K562 (cell line): Measurements from ENCODE around the gene CHCHD10. TPM values are rescaled to one million over a fixed set of nuclear protein-coding genes. Genes with fewer than 3 reads are reported as not detected.

Experiments
- ADNP ChIP-seq: fragments of 200-800 bp; sonication (Bioruptor generic); IDR thresholded peaks from 2 replicates; pipeline ENCODE4 v1.6.1; 2016; ENCODE audit warnings: missing genetic modification characterization, missing compliant biosample characterization
- ATF1 ChIP-seq, 2 experiments: fragments of 450-650 bp in 1 of 2; IDR thresholded peaks; 2 replicates each; pipeline ENCODE4 v1.6.1; 2016; ENCODE audit warnings: missing compliant biosample characterization in 1 of 2, missing genetic modification characterization in 1 of 2
- C11orf30 ChIP-seq: fragments of 450-650 bp; IDR thresholded peaks from 2 replicates; pipeline ENCODE4 v1.6.1; 2016; ENCODE audit warnings: low read depth, mild to moderate bottlenecking
- CBX3 ChIP-seq, 2 experiments: IDR thresholded peaks; 1 replicate in 1 of 2; 2 replicates in 1 of 2; pipeline ENCODE4 v1.6.1; 2012; ENCODE audit warnings: inconsistent platforms in 2 of 2, low read length in 2 of 2, borderline replicate concordance in 1 of 2, control low read depth in 1 of 2
- CC2D1A ChIP-seq: fragments of 450-650 bp; IDR thresholded peaks from 2 replicates; pipeline ENCODE4 v1.6.1; 2017; ENCODE audit warnings: mild to moderate bottlenecking
- E2F3 ChIP-seq: fragments of 250-450 bp; sonication (Bioruptor Pico); IDR thresholded peaks from 2 replicates; pipeline ENCODE4 v1.4.0; 2020; ENCODE audit warnings: mild to moderate bottlenecking
- EHMT2 ChIP-seq: fragments of 450-650 bp; IDR thresholded peaks from 2 replicates; pipeline ENCODE4 v1.6.1; 2018; ENCODE audit warnings: antibody characterized with exemption
- ELF1 ChIP-seq: fragments of 200-800 bp; sonication (Bioruptor generic); IDR thresholded peaks from 2 replicates; pipeline ENCODE4 v1.6.1; 2016; ENCODE audit warnings: missing genetic modification characterization, missing compliant biosample characterization
- EP300 ChIP-seq: IDR thresholded peaks from 2 replicates; pipeline ENCODE4 v1.6.1; 2012; ENCODE audit warnings: low read length, improper control_type of control experiment
- NELFE ChIP-seq: IDR thresholded peaks from 2 replicates; pipeline ENCODE4 v1.6.1; 2011; ENCODE audit warnings: mild to moderate bottlenecking; ENCODE audit not compliant: insufficient read depth, insufficient read length
- NFRKB ChIP-seq: fragments of 450-650 bp; IDR thresholded peaks from 2 replicates; pipeline ENCODE4 v1.6.1; 2016; ENCODE audit warnings: low read depth
- NR2F6 ChIP-seq: fragments of 450-650 bp; formaldehyde crosslinking; IDR thresholded peaks from 2 replicates; pipeline ENCODE4 v1.4.0; 2020; ENCODE audit warnings: mild to moderate bottlenecking
- PHB2 ChIP-seq: fragments of 450-650 bp; IDR thresholded peaks from 2 replicates; pipeline ENCODE4 v1.6.1; 2017; ENCODE audit warnings: low read depth
- PML ChIP-seq: IDR thresholded peaks from 2 replicates; pipeline ENCODE4 v1.6.1; 2012; ENCODE audit warnings: low read length, inconsistent platforms
- POLR2AphosphoS5 ChIP-seq: IDR thresholded peaks from 2 replicates; pipeline ENCODE4 v1.6.1; 2011; ENCODE audit warnings: mild to moderate bottlenecking, low read depth, low read length, moderate library complexity; ENCODE audit not compliant: control insufficient read depth, insufficient read depth
- RAD51 ChIP-seq: fragments of 450-650 bp; IDR thresholded peaks from 2 replicates; pipeline ENCODE4 v1.7.1; 2016; ENCODE audit warnings: low read depth, mild to moderate bottlenecking, borderline replicate concordance
- RNF2 ChIP-seq: sonication (generic); IDR thresholded peaks from 2 replicates; pipeline ENCODE4 v1.6.1; 2016
- SAFB2 ChIP-seq: fragments of 200-400 bp; formaldehyde crosslinking; IDR thresholded peaks from 2 replicates; pipeline ENCODE4 v1.6.1; 2018; ENCODE audit warnings: borderline replicate concordance, low read length, low read depth, moderate library complexity; ENCODE audit not compliant: severe bottlenecking
- SIN3B ChIP-seq: fragments of 450-650 bp; IDR thresholded peaks from 2 replicates; pipeline ENCODE4 v1.6.1; 2017; ENCODE audit warnings: low read depth, mild to moderate bottlenecking, moderate library complexity
- SIX5 ChIP-seq, 2 experiments: IDR thresholded peaks; 2 replicates each; pipeline ENCODE4 v1.6.1; 2011; ENCODE audit warnings: low read length in 2 of 2, borderline replicate concordance in 1 of 2, low read depth in 1 of 2, mild to moderate bottlenecking in 1 of 2, moderate library complexity in 1 of 2; ENCODE audit not compliant: insufficient read depth in 1 of 2
- SMC3 ChIP-seq: conservative IDR thresholded peaks from 2 replicates; pipeline ENCODE4 v1.6.1; 2011; ENCODE audit warnings: low read depth, low read length, improper control_type of control experiment; ENCODE audit not compliant: insufficient read depth
- SNRNP70 ChIP-seq: fragments of 200-400 bp; formaldehyde crosslinking; optimal IDR thresholded peaks from 2 replicates; pipeline ENCODE3; 2017; ENCODE audit warnings: low read depth, low read length
- TCF3 ChIP-seq: sonication (generic); formaldehyde crosslinking; IDR thresholded peaks from 2 replicates; pipeline ENCODE4 v1.4.0; 2020; ENCODE audit warnings: mild to moderate bottlenecking, missing genetic modification reagents
- U2AF1 ChIP-seq: fragments of 200-400 bp; formaldehyde crosslinking; optimal IDR thresholded peaks from 2 replicates; pipeline ENCODE3; 2017; ENCODE audit warnings: mild to moderate bottlenecking, low read depth, low read length, moderate library complexity
- ZEB2 ChIP-seq: fragments of 450-650 bp; IDR thresholded peaks from 2 replicates; pipeline ENCODE4 v1.6.1; 2016
- ZNF175 ChIP-seq: fragments of 200-800 bp; sonication (Bioruptor generic); IDR thresholded peaks from 2 replicates; pipeline ENCODE4 v1.6.1; 2016; ENCODE audit warnings: low read depth, mild to moderate bottlenecking, missing genetic modification characterization, missing compliant biosample characterization
- ZNF184 ChIP-seq: sonication (generic); formaldehyde crosslinking; IDR thresholded peaks from 2 replicates; pipeline ENCODE4 v1.5.0; 2020; ENCODE audit warnings: missing genetic modification reagents
- ZNF75A ChIP-seq: fragments of 450-650 bp; formaldehyde crosslinking; IDR thresholded peaks from 2 replicates; pipeline ENCODE4 v1.4.0; 2020; ENCODE audit warnings: mild to moderate bottlenecking
- ZNF764 ChIP-seq: fragments of 250-450 bp; sonication (Bioruptor Pico); IDR thresholded peaks from 2 replicates; pipeline ENCODE4 v1.4.0; 2020; ENCODE audit warnings: low read depth, mild to moderate bottlenecking, moderate library complexity
- polyA plus RNA-seq, 8 experiments: library from polyadenylated mRNA; depleted of rRNA in 4 of 8; stranded (reverse) in 5 of 8; unstranded in 3 of 8; fragments of >200 nt; fragmentation: Nextera tagmentation in 2 of 8; fragmentation: Illumina TruSeq in 1 of 8; extraction: Ambion mirVana in 2 of 8; extraction: Trizol in 1 of 8; gene quantifications; 2 replicates each; pipeline versions ENCODE4 v1.2.1 to v1.2.3, GENCODE V29; 2011 to 2014; ENCODE audit warnings: inconsistent platforms in 1 of 8, missing spikeins in 1 of 8
- total RNA-seq, 7 experiments: library from RNA; depleted of rRNA in 6 of 7; stranded (reverse); fragments of >200 nt in 6 of 7; fragmentation: Illumina TruSeq in 2 of 7; extraction: Trizol in 2 of 7; gene quantifications; 2 replicates each; pipeline versions ENCODE4 v1.2.1 to v1.2.3, GENCODE V29; 2011 to 2021; ENCODE audit warnings: low replicate concordance in 1 of 7
- TF ChIP-seq, protein P1 (sequence below): sonication (generic); formaldehyde crosslinking; IDR thresholded peaks from 2 replicates; pipeline ENCODE4 v1.9.0; 2022; ENCODE audit warnings: mild to moderate bottlenecking, missing genetic modification reagents
- TF ChIP-seq, protein P2 (sequence below): fragments of 450-650 bp; IDR thresholded peaks from 2 replicates; pipeline ENCODE4 v1.7.0; 2016; ENCODE audit warnings: borderline replicate concordance

CHCHD10 gene
- total and polyA plus RNA-seq, 9 of the 15 experiments (the other 6 are each of a cell fraction or from before 2014, with no cell fraction given): 15.2 to 292 (median 102) TPM

DNA sequence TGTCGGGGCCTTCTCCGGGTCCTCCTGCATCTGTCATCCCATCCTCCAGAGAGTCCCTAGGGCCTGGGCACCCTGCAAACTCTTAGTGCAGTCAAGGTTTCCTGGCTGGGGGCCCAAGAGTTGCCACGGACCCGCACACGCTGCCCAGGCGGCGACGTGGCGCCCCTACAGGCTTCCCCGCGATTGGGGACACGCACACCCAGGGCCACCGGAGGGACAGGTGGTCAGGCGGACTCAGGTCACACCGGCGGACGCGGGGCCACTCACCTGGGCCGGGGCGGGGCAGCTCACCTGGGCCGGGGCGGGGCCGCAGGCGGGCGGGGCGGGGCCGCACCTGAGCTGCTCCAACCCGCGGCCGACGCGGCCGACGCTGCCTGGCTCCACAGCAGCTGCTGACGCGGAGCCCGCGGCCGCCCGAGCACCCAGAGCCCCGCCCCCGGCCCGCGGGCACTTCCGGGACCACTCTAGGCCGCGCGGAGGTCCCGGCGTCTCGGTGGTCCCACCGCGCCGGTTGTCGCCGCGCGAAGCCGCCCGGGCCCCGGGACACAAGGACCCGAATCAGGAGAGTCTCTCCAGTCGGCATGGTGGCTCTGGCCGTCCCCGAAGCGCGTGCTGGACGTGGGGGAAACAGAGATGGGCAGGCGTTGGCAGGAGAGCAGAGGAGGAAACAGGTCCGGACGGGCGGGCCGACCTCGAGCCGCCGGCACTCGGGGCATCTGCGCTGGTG lies 16.9 kb downstream of the CHCHD10 start, which contains the start of gene ZNF70 (continued):
- TF ChIP-seq PML (peak; percentile 45; the same call in 1 of the 2 replicates), ZNF75A (no peak), ZNF764 (CRISPR knock-in tag) (no peak), C11orf30 (no peak), E2F3 (peak; percentile 40; the same call in 1 of the 2 replicates), CC2D1A (no peak), RNF2 (0 out of 2 replicates have a peak, but pooled peaks have one; percentile 20), ZNF184 (CRISPR knock-in tag) (no peak), TCF3 (peak; percentile 17; the same call in 1 of the 2 replicates), SNRNP70 (no peak), NR2F6 (CRISPR knock-in tag) (no peak), SAFB2 (no peak), U2AF1 (no peak), NFRKB (no peak), PHB2 (no peak), RAD51 (no peak), SIX5 (IDR thresholded peaks at IDR 0.05; ENCODE audit: borderline replicate concordance in 1 of 2, insufficient read depth in 1 of 2, low read depth in 1 of 2, low read length in 2 of 2) (no peak), EP300 (no peak), EHMT2 (no peak), ZNF175 (no peak), ELF1 (tag) (peak; percentile 91), ADNP (tag) (no peak), ZEB2 (peak; percentile 57; the same call in 1 of the 2 replicates), SMC3 (no peak), SIN3B (no peak), CBX3 (IDR thresholded peaks at IDR 0.05; ENCODE audit: borderline replicate concordance in 1 of 2, low read length in 2 of 2) (no peak), ATF1 (CRISPR knock-in tag; IDR thresholded peaks at IDR 0.05) (no peak), ATF1 (tag; IDR thresholded peaks at IDR 0.05) (peak; percentile 4; the same call in 1 of the 2 replicates), NELFE (no peak), POLR2AphosphoS5 (peak; percentile 60; the same call in 1 of the 2 replicates)
- TF ChIP-seq, protein P1, sequence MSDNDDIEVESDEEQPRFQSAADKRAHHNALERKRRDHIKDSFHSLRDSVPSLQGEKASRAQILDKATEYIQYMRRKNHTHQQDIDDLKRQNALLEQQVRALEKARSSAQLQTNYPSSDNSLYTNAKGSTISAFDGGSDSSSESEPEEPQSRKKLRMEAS (CRISPR knock-in tag): peak; percentile 61; the same call in 1 of the 2 replicates
- TF ChIP-seq, protein P2, sequence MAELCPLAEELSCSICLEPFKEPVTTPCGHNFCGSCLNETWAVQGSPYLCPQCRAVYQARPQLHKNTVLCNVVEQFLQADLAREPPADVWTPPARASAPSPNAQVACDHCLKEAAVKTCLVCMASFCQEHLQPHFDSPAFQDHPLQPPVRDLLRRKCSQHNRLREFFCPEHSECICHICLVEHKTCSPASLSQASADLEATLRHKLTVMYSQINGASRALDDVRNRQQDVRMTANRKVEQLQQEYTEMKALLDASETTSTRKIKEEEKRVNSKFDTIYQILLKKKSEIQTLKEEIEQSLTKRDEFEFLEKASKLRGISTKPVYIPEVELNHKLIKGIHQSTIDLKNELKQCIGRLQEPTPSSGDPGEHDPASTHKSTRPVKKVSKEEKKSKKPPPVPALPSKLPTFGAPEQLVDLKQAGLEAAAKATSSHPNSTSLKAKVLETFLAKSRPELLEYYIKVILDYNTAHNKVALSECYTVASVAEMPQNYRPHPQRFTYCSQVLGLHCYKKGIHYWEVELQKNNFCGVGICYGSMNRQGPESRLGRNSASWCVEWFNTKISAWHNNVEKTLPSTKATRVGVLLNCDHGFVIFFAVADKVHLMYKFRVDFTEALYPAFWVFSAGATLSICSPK: no peak
